ENCODE data around the gene ADGRL4. TPM values are rescaled to one million over a fixed set of nuclear protein-coding genes. Genes with fewer than 3 reads are reported as not detected.

ADGRL4 gene
- total and polyA plus RNA-seq, 2 experiments from 2014 or later: 0.24 to 0.32 TPM

DNA sequence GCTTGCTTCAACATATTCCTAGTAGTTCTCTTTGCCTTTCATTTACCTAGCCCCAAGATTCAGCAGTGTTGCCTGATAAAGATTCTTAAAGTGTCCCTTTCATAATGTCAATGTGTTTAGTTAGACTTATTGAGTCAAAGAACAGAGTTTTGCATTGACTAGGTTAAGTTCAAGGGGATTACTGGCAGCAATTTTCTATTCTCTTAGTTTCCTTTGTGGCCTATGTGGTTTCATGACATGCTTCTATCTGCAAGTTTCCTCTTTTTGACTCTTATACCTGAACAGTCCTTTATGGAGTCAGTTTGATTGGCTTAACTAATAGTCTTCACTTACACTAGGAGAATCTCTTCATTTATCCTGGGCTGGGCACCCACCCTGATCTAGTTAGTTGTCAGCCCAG lies 151.3 kb downstream of the ADGRL4 start:
- no peak overlapping the region for H3K27ac Mint-ChIP-seq
- no peaks in the 10 kb centered on the region for H3F3A ChIP-seq (replicated peaks; ENCODE audit: low read depth)
- H3K4me2 ChIP-seq: no peak overlapping the region
- no peak overlapping the region for H2AFZ ChIP-seq
- H3K36me3 Mint-ChIP-seq (ENCODE audit: low read depth): peaks cover 6% of the 10 kb centered on the region
- H3K27ac ChIP-seq (ENCODE audit: low read depth): no peak overlapping the region
- ATAC-seq (no peak), DNase-seq (ENCODE audit: low spot score) (no peak)
- peaks cover 9% of the 10 kb centered on the region; the same call in 1 of the 2 replicates for H3K9me2 ChIP-seq (ENCODE audit: insufficient read depth)
- no peaks in the 10 kb centered on the region for H3K79me2 ChIP-seq (replicated peaks; ENCODE audit: insufficient read depth)
- no peaks in the 10 kb centered on the region for H3K4me1 Mint-ChIP-seq
- 0 out of 2 replicates have a peak, but pooled peaks cover 5% of the 10 kb centered on the region for H3K36me3 ChIP-seq (ENCODE audit: insufficient read depth)
- H3K4me3 ChIP-seq: no peak overlapping the region
- H3K27me3 Mint-ChIP-seq (ENCODE audit: insufficient read depth, low read depth, poor library complexity): no peaks in the 10 kb centered on the region
- no peaks in the 10 kb centered on the region for H3K27me3 ChIP-seq (ENCODE audit: insufficient read depth)
- H3K4me3 Mint-ChIP-seq: no peak overlapping the region
- no peaks in the 10 kb centered on the region for H4K20me1 ChIP-seq (replicated peaks; ENCODE audit: insufficient read depth)
- TF ChIP-seq, protein P1, sequence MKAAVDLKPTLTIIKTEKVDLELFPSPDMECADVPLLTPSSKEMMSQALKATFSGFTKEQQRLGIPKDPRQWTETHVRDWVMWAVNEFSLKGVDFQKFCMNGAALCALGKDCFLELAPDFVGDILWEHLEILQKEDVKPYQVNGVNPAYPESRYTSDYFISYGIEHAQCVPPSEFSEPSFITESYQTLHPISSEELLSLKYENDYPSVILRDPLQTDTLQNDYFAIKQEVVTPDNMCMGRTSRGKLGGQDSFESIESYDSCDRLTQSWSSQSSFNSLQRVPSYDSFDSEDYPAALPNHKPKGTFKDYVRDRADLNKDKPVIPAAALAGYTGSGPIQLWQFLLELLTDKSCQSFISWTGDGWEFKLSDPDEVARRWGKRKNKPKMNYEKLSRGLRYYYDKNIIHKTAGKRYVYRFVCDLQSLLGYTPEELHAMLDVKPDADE (IDR thresholded peaks at IDR 0.05): no peak
- TF ChIP-seq ZNF331 (CRISPR knock-in tag; IDR thresholded peaks at IDR 0.05; ENCODE audit: low read depth) (no peak), CREB1 (CRISPR knock-in tag; IDR thresholded peaks at IDR 0.05; ENCODE audit: low read depth) (no peak), NANOG (IDR thresholded peaks at IDR 0.05; ENCODE audit: borderline replicate concordance) (no peak), JUNB (IDR thresholded peaks at IDR 0.05; ENCODE audit: unreplicated experiment) (no peak), EZH2 (IDR thresholded peaks at IDR 0.05; ENCODE audit: low read depth, unreplicated experiment) (no peak), STAT1 (IDR thresholded peaks at IDR 0.05; ENCODE audit: unreplicated experiment) (no peak), EZH2phosphoT487 (IDR thresholded peaks at IDR 0.05; ENCODE audit: unreplicated experiment) (no peak), POLR2AphosphoS5 (IDR thresholded peaks at IDR 0.05; ENCODE audit: low read depth) (no peak), ZNF114 (CRISPR knock-in tag; IDR thresholded peaks at IDR 0.05) (no peak)
- TF ChIP-seq, protein P2, sequence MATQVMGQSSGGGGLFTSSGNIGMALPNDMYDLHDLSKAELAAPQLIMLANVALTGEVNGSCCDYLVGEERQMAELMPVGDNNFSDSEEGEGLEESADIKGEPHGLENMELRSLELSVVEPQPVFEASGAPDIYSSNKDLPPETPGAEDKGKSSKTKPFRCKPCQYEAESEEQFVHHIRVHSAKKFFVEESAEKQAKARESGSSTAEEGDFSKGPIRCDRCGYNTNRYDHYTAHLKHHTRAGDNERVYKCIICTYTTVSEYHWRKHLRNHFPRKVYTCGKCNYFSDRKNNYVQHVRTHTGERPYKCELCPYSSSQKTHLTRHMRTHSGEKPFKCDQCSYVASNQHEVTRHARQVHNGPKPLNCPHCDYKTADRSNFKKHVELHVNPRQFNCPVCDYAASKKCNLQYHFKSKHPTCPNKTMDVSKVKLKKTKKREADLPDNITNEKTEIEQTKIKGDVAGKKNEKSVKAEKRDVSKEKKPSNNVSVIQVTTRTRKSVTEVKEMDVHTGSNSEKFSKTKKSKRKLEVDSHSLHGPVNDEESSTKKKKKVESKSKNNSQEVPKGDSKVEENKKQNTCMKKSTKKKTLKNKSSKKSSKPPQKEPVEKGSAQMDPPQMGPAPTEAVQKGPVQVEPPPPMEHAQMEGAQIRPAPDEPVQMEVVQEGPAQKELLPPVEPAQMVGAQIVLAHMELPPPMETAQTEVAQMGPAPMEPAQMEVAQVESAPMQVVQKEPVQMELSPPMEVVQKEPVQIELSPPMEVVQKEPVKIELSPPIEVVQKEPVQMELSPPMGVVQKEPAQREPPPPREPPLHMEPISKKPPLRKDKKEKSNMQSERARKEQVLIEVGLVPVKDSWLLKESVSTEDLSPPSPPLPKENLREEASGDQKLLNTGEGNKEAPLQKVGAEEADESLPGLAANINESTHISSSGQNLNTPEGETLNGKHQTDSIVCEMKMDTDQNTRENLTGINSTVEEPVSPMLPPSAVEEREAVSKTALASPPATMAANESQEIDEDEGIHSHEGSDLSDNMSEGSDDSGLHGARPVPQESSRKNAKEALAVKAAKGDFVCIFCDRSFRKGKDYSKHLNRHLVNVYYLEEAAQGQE (IDR thresholded peaks at IDR 0.05; ENCODE audit: unreplicated experiment): no peak
- TF ChIP-seq, protein P3, sequence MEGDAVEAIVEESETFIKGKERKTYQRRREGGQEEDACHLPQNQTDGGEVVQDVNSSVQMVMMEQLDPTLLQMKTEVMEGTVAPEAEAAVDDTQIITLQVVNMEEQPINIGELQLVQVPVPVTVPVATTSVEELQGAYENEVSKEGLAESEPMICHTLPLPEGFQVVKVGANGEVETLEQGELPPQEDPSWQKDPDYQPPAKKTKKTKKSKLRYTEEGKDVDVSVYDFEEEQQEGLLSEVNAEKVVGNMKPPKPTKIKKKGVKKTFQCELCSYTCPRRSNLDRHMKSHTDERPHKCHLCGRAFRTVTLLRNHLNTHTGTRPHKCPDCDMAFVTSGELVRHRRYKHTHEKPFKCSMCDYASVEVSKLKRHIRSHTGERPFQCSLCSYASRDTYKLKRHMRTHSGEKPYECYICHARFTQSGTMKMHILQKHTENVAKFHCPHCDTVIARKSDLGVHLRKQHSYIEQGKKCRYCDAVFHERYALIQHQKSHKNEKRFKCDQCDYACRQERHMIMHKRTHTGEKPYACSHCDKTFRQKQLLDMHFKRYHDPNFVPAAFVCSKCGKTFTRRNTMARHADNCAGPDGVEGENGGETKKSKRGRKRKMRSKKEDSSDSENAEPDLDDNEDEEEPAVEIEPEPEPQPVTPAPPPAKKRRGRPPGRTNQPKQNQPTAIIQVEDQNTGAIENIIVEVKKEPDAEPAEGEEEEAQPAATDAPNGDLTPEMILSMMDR (conservative IDR thresholded peaks at IDR 0.05; ENCODE audit: low read depth in 2 of 2): no peak
- TF ChIP-seq, protein P4, sequence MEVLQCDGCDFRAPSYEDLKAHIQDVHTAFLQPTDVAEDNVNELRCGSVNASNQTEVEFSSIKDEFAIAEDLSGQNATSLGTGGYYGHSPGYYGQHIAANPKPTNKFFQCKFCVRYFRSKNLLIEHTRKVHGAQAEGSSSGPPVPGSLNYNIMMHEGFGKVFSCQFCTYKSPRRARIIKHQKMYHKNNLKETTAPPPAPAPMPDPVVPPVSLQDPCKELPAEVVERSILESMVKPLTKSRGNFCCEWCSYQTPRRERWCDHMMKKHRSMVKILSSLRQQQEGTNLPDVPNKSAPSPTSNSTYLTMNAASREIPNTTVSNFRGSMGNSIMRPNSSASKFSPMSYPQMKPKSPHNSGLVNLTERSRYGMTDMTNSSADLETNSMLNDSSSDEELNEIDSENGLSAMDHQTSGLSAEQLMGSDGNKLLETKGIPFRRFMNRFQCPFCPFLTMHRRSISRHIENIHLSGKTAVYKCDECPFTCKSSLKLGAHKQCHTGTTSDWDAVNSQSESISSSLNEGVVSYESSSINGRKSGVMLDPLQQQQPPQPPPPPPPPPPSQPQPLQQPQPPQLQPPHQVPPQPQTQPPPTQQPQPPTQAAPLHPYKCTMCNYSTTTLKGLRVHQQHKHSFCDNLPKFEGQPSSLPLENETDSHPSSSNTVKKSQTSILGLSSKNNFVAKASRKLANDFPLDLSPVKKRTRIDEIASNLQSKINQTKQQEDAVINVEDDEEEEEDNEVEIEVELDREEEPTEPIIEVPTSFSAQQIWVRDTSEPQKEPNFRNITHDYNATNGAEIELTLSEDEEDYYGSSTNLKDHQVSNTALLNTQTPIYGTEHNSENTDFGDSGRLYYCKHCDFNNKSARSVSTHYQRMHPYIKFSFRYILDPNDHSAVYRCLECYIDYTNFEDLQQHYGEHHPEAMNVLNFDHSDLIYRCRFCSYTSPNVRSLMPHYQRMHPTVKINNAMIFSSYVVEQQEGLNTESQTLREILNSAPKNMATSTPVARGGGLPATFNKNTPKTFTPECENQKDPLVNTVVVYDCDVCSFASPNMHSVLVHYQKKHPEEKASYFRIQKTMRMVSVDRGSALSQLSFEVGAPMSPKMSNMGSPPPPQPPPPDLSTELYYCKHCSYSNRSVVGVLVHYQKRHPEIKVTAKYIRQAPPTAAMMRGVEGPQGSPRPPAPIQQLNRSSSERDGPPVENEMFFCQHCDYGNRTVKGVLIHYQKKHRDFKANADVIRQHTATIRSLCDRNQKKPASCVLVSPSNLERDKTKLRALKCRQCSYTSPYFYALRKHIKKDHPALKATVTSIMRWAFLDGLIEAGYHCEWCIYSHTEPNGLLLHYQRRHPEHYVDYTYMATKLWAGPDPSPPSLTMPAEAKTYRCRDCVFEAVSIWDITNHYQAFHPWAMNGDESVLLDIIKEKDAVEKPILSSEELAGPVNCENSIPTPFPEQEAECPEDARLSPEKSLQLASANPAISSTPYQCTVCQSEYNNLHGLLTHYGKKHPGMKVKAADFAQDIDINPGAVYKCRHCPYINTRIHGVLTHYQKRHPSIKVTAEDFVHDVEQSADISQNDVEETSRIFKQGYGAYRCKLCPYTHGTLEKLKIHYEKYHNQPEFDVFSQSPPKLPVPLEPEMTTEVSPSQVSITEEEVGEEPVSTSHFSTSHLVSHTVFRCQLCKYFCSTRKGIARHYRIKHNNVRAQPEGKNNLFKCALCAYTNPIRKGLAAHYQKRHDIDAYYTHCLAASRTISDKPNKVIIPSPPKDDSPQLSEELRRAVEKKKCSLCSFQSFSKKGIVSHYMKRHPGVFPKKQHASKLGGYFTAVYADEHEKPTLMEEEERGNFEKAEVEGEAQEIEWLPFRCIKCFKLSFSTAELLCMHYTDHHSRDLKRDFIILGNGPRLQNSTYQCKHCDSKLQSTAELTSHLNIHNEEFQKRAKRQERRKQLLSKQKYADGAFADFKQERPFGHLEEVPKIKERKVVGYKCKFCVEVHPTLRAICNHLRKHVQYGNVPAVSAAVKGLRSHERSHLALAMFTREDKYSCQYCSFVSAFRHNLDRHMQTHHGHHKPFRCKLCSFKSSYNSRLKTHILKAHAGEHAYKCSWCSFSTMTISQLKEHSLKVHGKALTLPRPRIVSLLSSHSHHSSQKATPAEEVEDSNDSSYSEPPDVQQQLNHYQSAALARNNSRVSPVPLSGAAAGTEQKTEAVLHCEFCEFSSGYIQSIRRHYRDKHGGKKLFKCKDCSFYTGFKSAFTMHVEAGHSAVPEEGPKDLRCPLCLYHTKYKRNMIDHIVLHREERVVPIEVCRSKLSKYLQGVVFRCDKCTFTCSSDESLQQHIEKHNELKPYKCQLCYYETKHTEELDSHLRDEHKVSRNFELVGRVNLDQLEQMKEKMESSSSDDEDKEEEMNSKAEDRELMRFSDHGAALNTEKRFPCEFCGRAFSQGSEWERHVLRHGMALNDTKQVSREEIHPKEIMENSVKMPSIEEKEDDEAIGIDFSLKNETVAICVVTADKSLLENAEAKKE (CRISPR knock-in tag; IDR thresholded peaks at IDR 0.05): no peak
- peaks cover 10% of the 10 kb centered on the region for H3K9me3 Mint-ChIP-seq
- no peaks in the 10 kb centered on the region for H3K4me1 ChIP-seq (ENCODE audit: insufficient read depth)

Data from GM23338 (cell line).